ENCODE data around the gene RALGAPA1. TPM values are rescaled to one million over a fixed set of nuclear protein-coding genes. Genes with fewer than 3 reads are reported as not detected.

RALGAPA1 gene
- total and polyA plus RNA-seq, 2 of the 13 experiments (the other 11 are each of a cell fraction or from before 2014, with no cell fraction given) = 65.0 to 89.2 TPM

- TF ChIP-seq, protein P1, sequence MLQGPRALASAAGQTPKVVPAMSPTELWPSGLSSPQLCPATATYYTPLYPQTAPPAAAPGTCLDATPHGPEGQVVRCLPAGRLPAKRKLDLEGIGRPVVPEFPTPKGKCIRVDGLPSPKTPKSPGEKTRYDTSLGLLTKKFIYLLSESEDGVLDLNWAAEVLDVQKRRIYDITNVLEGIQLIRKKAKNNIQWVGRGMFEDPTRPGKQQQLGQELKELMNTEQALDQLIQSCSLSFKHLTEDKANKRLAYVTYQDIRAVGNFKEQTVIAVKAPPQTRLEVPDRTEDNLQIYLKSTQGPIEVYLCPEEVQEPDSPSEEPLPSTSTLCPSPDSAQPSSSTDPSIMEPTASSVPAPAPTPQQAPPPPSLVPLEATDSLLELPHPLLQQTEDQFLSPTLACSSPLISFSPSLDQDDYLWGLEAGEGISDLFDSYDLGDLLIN (CRISPR knock-in tag; IDR thresholded peaks at IDR 0.05; ENCODE audit: borderline replicate concordance) = no peak; the same call in none of the 2 replicates
- TF ChIP-seq CBFB (CRISPR knock-in tag; IDR thresholded peaks at IDR 0.05) (peak; percentile 95), ZC3H13 (CRISPR knock-in tag; IDR thresholded peaks at IDR 0.05) (peak; percentile 98), SMAD9 (CRISPR knock-in tag; IDR thresholded peaks at IDR 0.05) (peak; percentile 95; the same call in 1 of the 2 replicates), NR2C2 (CRISPR knock-in tag; IDR thresholded peaks at IDR 0.05; ENCODE audit: borderline replicate concordance) (peak; percentile 90), ZNF780A (CRISPR knock-in tag; IDR thresholded peaks at IDR 0.05) (peak; percentile 94; the same call in 1 of the 2 replicates), GATAD2A (CRISPR knock-in tag; IDR thresholded peaks at IDR 0.05) (peak; percentile 87), MBD4 (IDR thresholded peaks at IDR 0.05; ENCODE audit: borderline replicate concordance, low read length) (no peak), KLF15 (CRISPR knock-in tag; IDR thresholded peaks at IDR 0.05; ENCODE audit: borderline replicate concordance) (peak; percentile 94), PCBP2 (optimal IDR thresholded peaks at IDR 0.05; ENCODE audit: low read depth, low read length, poor library complexity, severe bottlenecking) (no peak), ARID4A (CRISPR knock-in tag; IDR thresholded peaks at IDR 0.05; ENCODE audit: borderline replicate concordance) (peak; percentile 100), MED1 (CRISPR knock-in tag; IDR thresholded peaks at IDR 0.05) (peak; percentile 86), MYPOP (CRISPR knock-in tag; IDR thresholded peaks at IDR 0.05) (peak; percentile 96), ZNF850 (CRISPR knock-in tag; conservative IDR thresholded peaks at IDR 0.05) (no peak)
- TF ChIP-seq, protein P2, sequence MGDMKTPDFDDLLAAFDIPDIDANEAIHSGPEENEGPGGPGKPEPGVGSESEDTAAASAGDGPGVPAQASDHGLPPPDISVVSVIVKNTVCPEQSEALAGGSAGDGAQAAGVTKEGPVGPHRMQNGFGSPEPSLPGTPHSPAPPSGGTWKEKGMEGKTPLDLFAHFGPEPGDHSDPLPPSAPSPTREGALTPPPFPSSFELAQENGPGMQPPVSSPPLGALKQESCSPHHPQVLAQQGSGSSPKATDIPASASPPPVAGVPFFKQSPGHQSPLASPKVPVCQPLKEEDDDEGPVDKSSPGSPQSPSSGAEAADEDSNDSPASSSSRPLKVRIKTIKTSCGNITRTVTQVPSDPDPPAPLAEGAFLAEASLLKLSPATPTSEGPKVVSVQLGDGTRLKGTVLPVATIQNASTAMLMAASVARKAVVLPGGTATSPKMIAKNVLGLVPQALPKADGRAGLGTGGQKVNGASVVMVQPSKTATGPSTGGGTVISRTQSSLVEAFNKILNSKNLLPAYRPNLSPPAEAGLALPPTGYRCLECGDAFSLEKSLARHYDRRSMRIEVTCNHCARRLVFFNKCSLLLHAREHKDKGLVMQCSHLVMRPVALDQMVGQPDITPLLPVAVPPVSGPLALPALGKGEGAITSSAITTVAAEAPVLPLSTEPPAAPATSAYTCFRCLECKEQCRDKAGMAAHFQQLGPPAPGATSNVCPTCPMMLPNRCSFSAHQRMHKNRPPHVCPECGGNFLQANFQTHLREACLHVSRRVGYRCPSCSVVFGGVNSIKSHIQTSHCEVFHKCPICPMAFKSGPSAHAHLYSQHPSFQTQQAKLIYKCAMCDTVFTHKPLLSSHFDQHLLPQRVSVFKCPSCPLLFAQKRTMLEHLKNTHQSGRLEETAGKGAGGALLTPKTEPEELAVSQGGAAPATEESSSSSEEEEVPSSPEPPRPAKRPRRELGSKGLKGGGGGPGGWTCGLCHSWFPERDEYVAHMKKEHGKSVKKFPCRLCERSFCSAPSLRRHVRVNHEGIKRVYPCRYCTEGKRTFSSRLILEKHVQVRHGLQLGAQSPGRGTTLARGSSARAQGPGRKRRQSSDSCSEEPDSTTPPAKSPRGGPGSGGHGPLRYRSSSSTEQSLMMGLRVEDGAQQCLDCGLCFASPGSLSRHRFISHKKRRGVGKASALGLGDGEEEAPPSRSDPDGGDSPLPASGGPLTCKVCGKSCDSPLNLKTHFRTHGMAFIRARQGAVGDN (CRISPR knock-in tag; IDR thresholded peaks at IDR 0.05) = peak; percentile 98
- TF ChIP-seq, protein P3, sequence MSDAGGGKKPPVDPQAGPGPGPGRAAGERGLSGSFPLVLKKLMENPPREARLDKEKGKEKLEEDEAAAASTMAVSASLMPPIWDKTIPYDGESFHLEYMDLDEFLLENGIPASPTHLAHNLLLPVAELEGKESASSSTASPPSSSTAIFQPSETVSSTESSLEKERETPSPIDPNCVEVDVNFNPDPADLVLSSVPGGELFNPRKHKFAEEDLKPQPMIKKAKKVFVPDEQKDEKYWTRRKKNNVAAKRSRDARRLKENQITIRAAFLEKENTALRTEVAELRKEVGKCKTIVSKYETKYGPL (CRISPR knock-in tag; IDR thresholded peaks at IDR 0.05) = no peak
- TF ChIP-seq, protein P4, sequence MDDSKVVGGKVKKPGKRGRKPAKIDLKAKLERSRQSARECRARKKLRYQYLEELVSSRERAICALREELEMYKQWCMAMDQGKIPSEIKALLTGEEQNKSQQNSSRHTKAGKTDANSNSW (CRISPR knock-in tag; IDR thresholded peaks at IDR 0.05; ENCODE audit: borderline replicate concordance) = peak; percentile 94
These were observed 17.3 kb upstream of the RALGAPA1 start, which contains the start of gene BRMS1L (continued) for GRCh38 chr14:35826218-35826951.
